ENCODE results near the gene SEC23B. TPM values are rescaled to one million over a fixed set of nuclear protein-coding genes. Genes with fewer than 3 reads are reported as not detected.
"Not testable (repeated sequence)": the region's sequence is repeated elsewhere in the genome, so short reads cannot be mapped to it uniquely, and the experiment has no call there.

SEC23B gene
- total RNA-seq, 2 experiments from 2014 or later, result 90.6 to 97.1 TPM

DNA sequence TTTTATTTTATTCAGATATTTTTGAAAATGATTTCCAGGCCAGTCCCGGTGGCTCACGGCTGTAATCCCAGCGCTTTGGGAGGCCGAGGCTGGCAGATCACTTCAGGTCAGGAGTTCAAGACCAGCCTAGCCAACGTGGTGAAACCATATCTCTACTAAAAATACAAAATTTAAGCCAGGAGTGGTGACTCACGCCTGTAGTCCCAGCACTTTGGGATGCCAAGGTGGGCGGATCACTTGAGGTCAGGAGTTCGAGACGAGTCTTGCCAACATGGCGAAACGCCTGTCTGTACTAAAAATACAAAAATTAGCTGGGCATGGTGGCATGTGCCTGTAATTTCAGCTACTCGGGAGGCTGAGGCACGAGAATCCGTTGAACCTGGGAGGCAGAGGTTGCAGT lies 19.0 kb downstream of the SEC23B start:
- H3K27me3 Mint-ChIP-seq; intact Hi-C loops (cut with micrococcal nuclease); POLR2A ChIA-PET; CTCF ChIA-PET; H3K4me3 Mint-ChIP-seq; DNase-seq; H3K27ac Mint-ChIP-seq; H3K4me1 Mint-ChIP-seq (ENCODE audit: low read depth); H3K9me3 Mint-ChIP-seq: not testable (repeated sequence)
- peaks cover 49% of the 10 kb centered on the region for H3K36me3 Mint-ChIP-seq

DNA sequence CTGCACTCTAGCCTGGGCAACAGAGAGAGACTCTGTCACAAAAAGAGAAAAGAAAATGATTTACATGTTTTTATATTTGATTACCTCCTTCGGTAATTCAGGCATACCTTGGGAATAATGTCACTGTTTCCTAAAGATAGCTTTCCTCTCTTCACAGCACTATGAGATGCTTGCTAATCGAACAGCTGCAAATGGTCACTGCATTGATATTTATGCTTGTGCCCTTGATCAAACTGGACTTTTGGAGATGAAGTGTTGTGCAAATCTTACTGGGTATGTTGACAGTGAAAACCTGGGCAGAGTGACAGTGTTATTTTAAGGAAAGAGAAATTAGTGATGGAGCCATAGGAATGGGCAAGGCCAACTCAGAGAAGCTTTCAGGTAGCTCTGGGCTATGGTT lies 19.6 kb downstream of the SEC23B start:
- H3K4me3 Mint-ChIP-seq, result no peak overlapping the region
- no peaks in the 10 kb centered on the region for H3K9me3 Mint-ChIP-seq
- H3K27ac Mint-ChIP-seq, result no peak overlapping the region
- POLR2A ChIA-PET, result no interaction called here
- no peaks in the 10 kb centered on the region for H3K27me3 Mint-ChIP-seq
- H3K4me1 Mint-ChIP-seq (ENCODE audit: low read depth), result no peaks in the 10 kb centered on the region
- no peak for DNase-seq
- CTCF ChIA-PET, result no interaction called here
- H3K36me3 Mint-ChIP-seq, result peaks cover 55% of the 10 kb centered on the region
- intact Hi-C loops (cut with micrococcal nuclease), result no loop called here

DNA sequence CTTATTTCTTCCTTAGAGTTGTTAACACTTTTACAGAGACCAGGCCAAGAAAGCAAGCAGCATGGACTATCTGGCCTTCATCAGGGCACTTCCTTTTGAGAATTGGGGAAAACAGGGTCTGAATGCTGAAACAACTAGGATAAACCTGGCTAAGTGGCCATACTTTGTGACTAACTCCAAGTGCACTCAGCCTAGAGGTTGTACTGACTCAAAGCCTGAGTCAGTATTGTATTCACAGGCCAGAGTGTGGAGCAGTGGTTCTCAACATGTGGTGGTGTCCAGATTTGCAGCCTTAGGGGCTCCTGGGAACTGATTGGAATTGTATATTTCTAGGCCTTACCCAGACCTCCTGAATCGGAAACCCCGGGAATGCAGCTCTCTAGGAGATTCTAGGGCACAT lies 20.1 kb downstream of the SEC23B start:
- no peaks in the 10 kb centered on the region for H3K4me1 Mint-ChIP-seq (ENCODE audit: low read depth)
- H3K4me3 Mint-ChIP-seq, result no peak overlapping the region
- ChIA-PET CTCF (no interaction called here), POLR2A (no interaction called here)
- peaks cover 60% of the 10 kb centered on the region for H3K36me3 Mint-ChIP-seq
- H3K27ac Mint-ChIP-seq, result no peak overlapping the region
- intact Hi-C loops (cut with micrococcal nuclease), result no loop called here
- DNase-seq, result no peak
- no peaks in the 10 kb centered on the region for H3K9me3 Mint-ChIP-seq
- no peaks in the 10 kb centered on the region for H3K27me3 Mint-ChIP-seq

DNA sequence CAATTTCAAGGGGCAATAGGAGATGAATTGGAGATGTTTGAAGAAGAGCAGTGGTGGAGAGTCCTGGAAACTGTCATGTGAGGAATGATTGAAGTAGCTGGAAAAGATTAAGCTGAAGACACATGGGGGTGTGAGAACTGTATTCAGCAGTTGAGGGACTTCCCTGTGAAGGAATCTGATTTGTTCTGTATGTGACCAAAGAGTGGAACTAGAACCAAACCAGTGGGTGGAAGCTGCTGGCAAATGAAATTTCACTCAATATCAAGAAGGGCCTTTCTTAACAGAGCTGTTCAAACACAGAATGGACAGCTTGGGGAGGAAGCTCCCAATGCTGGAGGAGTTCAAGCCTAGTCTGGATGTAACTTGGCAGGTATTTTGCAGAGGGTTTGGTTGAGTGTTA lies 21.3 kb downstream of the SEC23B start:
- no peaks in the 10 kb centered on the region for H3K4me1 Mint-ChIP-seq (ENCODE audit: low read depth)
- H3K9me3 Mint-ChIP-seq, result no peaks in the 10 kb centered on the region
- intact Hi-C loops (cut with micrococcal nuclease), result no loop called here
- H3K36me3 Mint-ChIP-seq, result peaks cover 70% of the 10 kb centered on the region
- H3K4me3 Mint-ChIP-seq, result no peak overlapping the region
- no peak overlapping the region for H3K27ac Mint-ChIP-seq
- ChIA-PET CTCF (no interaction called here), POLR2A (no interaction called here)
- no peak for DNase-seq
- H3K27me3 Mint-ChIP-seq, result no peaks in the 10 kb centered on the region

DNA sequence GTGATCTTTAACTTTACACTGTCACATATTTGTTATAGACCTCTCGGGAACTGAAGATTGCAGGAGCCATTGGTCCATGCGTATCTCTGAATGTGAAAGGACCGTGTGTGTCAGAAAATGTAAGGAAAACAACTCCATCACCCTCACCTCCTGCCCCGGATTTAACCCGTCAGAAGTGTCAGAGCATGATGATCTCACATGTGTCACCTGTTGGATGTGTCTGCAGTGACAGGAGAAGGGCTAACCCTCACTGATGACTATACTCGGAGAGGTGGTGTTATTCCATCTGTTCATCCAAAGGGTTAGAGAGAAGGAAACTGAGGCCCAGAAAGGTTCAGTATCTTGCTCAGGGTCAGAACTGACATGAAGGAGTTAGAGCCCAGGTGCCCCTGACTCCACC lies 24.9 kb downstream of the SEC23B start:
- intact Hi-C loops (cut with micrococcal nuclease), result no loop called here
- POLR2A ChIA-PET, result no interaction called here
- H3K9me3 Mint-ChIP-seq, result no peaks in the 10 kb centered on the region
- H3K4me1 Mint-ChIP-seq (ENCODE audit: low read depth), result no peaks in the 10 kb centered on the region
- peaks cover 68% of the 10 kb centered on the region for H3K36me3 Mint-ChIP-seq
- no peaks in the 10 kb centered on the region for H3K27me3 Mint-ChIP-seq
- DNase-seq, result no peak
- no peak overlapping the region for H3K4me3 Mint-ChIP-seq
- CTCF ChIA-PET, result no interaction called here
- no peak overlapping the region for H3K27ac Mint-ChIP-seq

DNA sequence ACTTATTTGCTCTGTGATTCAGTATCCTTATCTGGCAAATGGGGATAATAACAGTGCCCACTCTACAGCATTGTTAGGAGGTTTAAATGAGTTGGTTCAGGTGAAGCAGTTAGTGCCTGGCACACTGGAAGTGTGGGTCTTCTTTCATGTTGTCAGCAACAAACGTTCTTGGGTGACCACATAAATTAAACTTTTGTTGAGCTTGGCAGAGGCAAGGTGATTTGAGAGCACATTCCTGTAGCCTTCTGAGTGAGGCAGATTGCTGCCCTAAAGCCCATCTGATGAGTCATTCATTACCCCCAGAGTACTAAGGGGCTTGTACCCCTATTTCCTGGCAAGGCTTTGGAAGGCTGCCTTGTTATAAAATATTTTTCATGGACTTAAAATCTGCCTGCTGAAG lies 25.8 kb downstream of the SEC23B start:
- H3K27ac Mint-ChIP-seq, result no peak overlapping the region
- no peaks in the 10 kb centered on the region for H3K27me3 Mint-ChIP-seq
- H3K4me1 Mint-ChIP-seq (ENCODE audit: low read depth), result no peaks in the 10 kb centered on the region
- no peak for DNase-seq
- H3K4me3 Mint-ChIP-seq, result no peak overlapping the region
- CTCF ChIA-PET, result no interaction called here
- H3K36me3 Mint-ChIP-seq, result peaks cover 66% of the 10 kb centered on the region
- POLR2A ChIA-PET, result no interaction called here
- intact Hi-C loops (cut with micrococcal nuclease), result no loop called here
- no peaks in the 10 kb centered on the region for H3K9me3 Mint-ChIP-seq

DNA sequence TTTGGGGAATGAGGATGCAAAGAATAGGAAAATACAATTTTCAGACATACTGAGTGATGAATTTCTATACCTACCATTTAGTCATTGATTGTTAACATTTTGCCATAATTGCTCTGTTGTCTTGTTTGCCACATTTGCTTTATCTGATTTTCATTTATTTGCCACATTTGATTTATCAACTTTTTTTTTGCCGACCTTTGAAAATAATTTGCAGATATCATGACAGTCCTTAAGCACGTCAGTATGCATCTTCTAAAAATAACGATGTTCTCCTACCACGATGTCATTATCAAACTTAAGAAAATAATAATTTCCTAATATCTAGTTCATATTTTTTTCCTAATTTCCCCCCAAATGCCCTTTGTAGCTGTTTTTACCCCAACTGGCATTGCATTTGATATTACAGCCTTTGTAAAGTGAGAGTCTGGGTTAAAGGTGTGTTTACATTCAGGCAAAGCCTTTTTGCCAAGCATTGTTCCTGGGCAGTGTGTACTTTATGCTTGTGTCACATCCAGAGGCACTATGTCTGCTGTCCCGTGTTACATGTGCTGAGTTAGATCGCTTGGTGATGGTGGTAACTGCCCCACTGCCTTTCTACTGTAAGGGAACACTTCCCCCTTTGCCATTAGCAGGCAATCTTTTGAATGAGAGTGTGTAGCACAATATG lies 26.4 kb downstream of the SEC23B start:
- intact Hi-C loops (cut with micrococcal nuclease), result no loop called here
- H3K9me3 Mint-ChIP-seq, result no peaks in the 10 kb centered on the region
- H3K27ac Mint-ChIP-seq, result no peak overlapping the region
- CTCF ChIA-PET, result no interaction called here
- DNase-seq, result no peak
- no peaks in the 10 kb centered on the region for H3K4me1 Mint-ChIP-seq (ENCODE audit: low read depth)
- no peaks in the 10 kb centered on the region for H3K27me3 Mint-ChIP-seq
- H3K4me3 Mint-ChIP-seq, result no peak overlapping the region
- POLR2A ChIA-PET, result no interaction called here
- peaks cover 63% of the 10 kb centered on the region for H3K36me3 Mint-ChIP-seq

DNA sequence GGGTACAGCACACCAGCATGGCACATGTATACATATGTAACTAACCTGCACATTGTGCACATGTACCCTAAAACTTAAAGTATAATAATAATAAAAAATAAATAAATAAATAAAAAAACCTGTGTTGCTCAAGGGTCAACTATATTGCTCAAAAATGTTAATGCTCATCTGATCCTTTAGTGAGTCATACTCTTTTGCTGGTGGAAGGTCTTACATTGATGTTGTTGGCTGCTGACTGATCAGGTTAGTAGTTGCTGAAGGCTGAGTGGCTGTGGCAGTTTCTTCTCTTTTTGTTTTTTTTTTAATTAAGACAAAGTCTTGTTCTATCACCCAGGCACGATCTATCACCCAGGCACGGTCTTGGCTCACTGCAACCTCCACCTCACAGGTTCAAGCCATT lies 29.9 kb downstream of the SEC23B start:
- POLR2A ChIA-PET, result no interaction called here
- H3K27ac Mint-ChIP-seq, result no peak overlapping the region
- intact Hi-C loops (cut with micrococcal nuclease), result no loop called here
- no peak overlapping the region for H3K4me3 Mint-ChIP-seq
- no peaks in the 10 kb centered on the region for H3K27me3 Mint-ChIP-seq
- CTCF ChIA-PET, result no interaction called here
- no peak for DNase-seq
- H3K4me1 Mint-ChIP-seq (ENCODE audit: low read depth), result no peaks in the 10 kb centered on the region
- H3K36me3 Mint-ChIP-seq, result peaks cover 53% of the 10 kb centered on the region
- H3K9me3 Mint-ChIP-seq, result no peaks in the 10 kb centered on the region

DNA sequence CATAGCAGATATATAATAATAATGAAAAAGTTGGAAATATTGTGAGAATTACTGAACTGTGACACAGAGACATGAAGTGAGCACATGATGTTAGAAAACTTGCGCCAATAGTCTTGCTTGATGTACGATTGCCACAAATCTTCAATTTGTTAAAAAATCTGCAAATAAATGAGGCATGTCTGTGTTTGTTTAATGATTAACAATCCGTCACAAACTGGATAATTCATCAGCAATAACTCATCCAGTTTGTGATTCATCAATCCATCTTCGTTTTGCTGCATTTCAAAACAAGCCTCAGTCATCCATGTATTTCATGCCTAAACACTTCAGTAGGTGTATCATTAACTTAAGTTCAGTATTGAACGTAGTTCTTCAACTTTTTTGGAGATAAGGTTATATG lies 34.0 kb downstream of the SEC23B start:
- no peaks in the 10 kb centered on the region for H3K9me3 Mint-ChIP-seq
- no peak for DNase-seq
- peaks cover 41% of the 10 kb centered on the region for H3K36me3 Mint-ChIP-seq
- no peak overlapping the region for H3K4me3 Mint-ChIP-seq
- intact Hi-C loops (cut with micrococcal nuclease), result no loop called here
- CTCF ChIA-PET, result no interaction called here
- POLR2A ChIA-PET, result no interaction called here
- no peaks in the 10 kb centered on the region for H3K4me1 Mint-ChIP-seq (ENCODE audit: low read depth)
- no peak overlapping the region for H3K27ac Mint-ChIP-seq
- no peaks in the 10 kb centered on the region for H3K27me3 Mint-ChIP-seq

DNA sequence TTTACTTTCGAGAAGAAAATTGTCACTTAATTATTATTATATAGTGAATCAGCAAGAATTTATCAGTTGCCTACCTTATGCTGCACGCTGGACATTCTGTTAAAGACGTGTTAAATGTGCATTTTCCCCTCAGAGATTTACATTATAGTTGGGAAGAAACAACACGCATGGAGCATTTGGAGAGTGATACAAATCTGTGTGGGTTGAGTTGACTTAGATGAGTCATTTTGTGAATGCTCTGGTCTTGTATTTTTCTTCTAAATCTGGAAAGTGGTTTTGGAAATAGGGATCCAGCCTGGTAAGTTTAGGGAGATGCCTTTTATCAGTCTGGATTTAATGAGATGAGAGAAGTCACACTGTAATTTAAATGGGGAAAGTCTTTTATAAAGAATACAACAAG lies 35.5 kb downstream of the SEC23B start:
- intact Hi-C loops (cut with micrococcal nuclease), result no loop called here
- Mint-ChIP-seq H3K4me1 (ENCODE audit: low read depth) (no peaks in the 10 kb centered on the region), H3K9me3 (no peaks in the 10 kb centered on the region), H3K27me3 (no peaks in the 10 kb centered on the region), H3K27ac (no peak overlapping the region), H3K4me3 (no peak overlapping the region), H3K36me3 (peaks cover 43% of the 10 kb centered on the region)
- ChIA-PET CTCF (no interaction called here), POLR2A (no interaction called here)
- DNase-seq, result no peak

DNA sequence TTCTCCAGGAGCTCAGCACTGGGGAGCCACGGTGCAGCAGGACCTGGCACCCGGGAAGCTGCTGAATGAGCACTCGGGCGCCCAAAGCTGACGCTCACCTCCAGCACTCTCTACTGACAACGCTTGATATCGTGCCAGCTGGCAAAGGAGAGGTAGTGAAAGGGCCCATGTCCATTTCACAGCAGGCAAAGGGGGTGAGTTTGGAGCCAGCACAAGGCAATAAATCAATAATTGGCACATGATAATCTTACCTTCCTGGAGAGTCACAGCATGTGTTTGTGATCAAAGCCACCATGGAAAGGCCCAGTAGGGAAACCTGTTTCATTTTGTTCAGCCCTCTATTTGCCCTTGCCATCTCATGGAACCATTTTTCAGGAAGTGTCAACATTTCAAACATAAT lies 36.2 kb downstream of the SEC23B start:
- Mint-ChIP-seq H3K9me3 (no peaks in the 10 kb centered on the region), H3K27me3 (no peaks in the 10 kb centered on the region), H3K36me3 (peaks cover 44% of the 10 kb centered on the region), H3K4me1 (ENCODE audit: low read depth) (no peaks in the 10 kb centered on the region), H3K4me3 (no peak overlapping the region), H3K27ac (no peak overlapping the region)
- CTCF ChIA-PET, result no interaction called here
- no peak for DNase-seq
- intact Hi-C loops (cut with micrococcal nuclease), result no loop called here
- POLR2A ChIA-PET, result no interaction called here

DNA sequence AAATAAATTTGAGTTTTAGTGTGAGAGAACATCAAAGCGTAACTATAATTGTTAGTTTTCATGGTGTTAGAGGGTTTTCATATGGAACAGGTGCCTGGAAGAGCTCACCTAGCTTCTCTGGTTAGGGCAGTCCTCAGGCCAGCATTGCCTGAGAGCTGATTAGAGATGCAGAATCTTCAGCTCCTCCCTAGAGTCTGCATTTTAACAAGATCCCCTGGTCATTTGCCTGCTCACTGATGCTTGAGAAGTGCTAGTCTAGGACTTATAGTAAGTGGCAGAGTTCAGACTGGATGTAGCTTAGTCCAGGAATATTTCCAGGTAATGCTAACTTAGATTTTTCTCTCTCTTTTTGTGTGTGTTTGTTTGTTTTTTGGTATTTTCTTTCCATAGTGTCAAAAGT lies 37.8 kb downstream of the SEC23B start:
- H3K9me3 Mint-ChIP-seq, result no peaks in the 10 kb centered on the region
- ChIA-PET CTCF (interaction anchor here (0.8 kb wide), 1 partner anchor 28 kb away, joined by 3 read pairs; no protein-coding TSS in a partner anchor), POLR2A (no interaction called here)
- no peak overlapping the region for H3K4me3 Mint-ChIP-seq
- H3K36me3 Mint-ChIP-seq, result peaks cover 40% of the 10 kb centered on the region
- no peak overlapping the region for H3K27ac Mint-ChIP-seq
- H3K4me1 Mint-ChIP-seq (ENCODE audit: low read depth), result no peaks in the 10 kb centered on the region
- intact Hi-C loops (cut with micrococcal nuclease), result no loop called here
- H3K27me3 Mint-ChIP-seq, result no peaks in the 10 kb centered on the region
- DNase-seq, result no peak

DNA sequence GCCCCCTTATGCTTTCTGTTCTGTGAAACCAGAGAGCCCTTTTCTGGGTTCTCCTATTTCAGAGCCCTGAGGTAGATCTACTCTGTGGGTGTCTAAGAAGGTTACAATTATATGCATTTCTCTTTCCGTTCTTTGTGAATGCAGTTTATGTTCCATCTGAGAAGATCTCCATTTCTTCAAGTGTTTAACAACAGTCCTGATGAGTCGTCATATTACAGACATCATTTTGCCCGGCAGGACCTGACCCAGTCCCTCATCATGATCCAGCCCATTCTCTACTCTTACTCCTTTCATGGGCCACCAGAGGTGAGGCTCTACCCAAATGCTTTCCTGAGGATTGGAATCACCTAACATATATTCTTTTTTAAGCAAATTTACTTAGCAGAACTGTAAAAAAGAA lies 40.7 kb downstream of the SEC23B start:
- intact Hi-C loops (cut with micrococcal nuclease), result no loop called here
- H3K36me3 Mint-ChIP-seq, result peaks cover 33% of the 10 kb centered on the region
- POLR2A ChIA-PET, result no interaction called here

DNA sequence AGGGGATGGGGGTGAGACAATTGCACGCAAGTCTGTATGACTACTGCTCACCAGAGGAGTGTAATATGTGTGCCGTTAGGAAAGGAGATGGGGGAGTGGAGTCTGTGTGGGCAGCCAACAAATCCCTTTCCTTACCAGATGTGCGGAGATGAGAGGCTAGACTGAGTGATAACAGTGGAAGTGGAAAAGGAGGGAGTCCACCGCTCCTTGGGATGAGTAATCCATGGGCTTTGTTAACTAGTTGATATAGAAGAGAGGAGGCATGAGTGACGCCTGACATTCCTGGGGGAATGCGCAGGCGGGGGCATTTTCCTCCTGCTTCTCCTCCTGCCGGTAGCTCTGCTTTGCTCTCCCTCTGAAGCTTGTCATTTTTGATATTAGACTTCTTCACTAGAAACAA lies 46.0 kb downstream of the SEC23B start:
- intact Hi-C loops (cut with micrococcal nuclease), result no loop called here
- ChIA-PET CTCF (no interaction called here), POLR2A (no interaction called here)
- Mint-ChIP-seq H3K4me3 (no peak overlapping the region), H3K4me1 (ENCODE audit: low read depth) (no peaks in the 10 kb centered on the region), H3K9me3 (no peaks in the 10 kb centered on the region), H3K36me3 (peaks cover 44% of the 10 kb centered on the region), H3K27ac (no peak overlapping the region), H3K27me3 (no peaks in the 10 kb centered on the region)
- DNase-seq, result no peak

More for the DNA sequence above, 40.7 kb downstream of the SEC23B start:
- DNase-seq, result no peak
- Mint-ChIP-seq H3K4me1 (ENCODE audit: low read depth) (no peaks in the 10 kb centered on the region), H3K9me3 (no peaks in the 10 kb centered on the region), H3K27me3 (no peaks in the 10 kb centered on the region), H3K4me3 (no peak overlapping the region), H3K27ac (no peak overlapping the region)
- CTCF ChIA-PET, result no interaction called here
